AG09319 (cell line): ENCODE results near the gene MFAP5.
"Not testable (repeated sequence)": the region's sequence is repeated elsewhere in the genome, so short reads cannot be mapped to it uniquely, and the experiment has no call there.

Experiments used
- DNase-seq: peaks from one replicate; pipeline ENCODE4 v3.0.0-alpha.2; 2010; ENCODE audit warnings: low read depth; ENCODE audit errors: extremely low read depth
- CTCF ChIP-seq: IDR thresholded peaks from 2 replicates; pipeline ENCODE4 v1.5.1; 2011; ENCODE audit warnings: low read depth, mild to moderate bottlenecking, inconsistent platforms, low read length, moderate library complexity

The MFAP5 gene

GRCh38 chr12:8639936-8640335 is 22.7 kb downstream of the MFAP5 start:
- TF ChIP-seq CTCF, result no peak
- DNase-seq, result no peak

- no peak for TF ChIP-seq CTCF
- DNase-seq, result no peak
These were observed 23.7 kb downstream of the MFAP5 start for GRCh38 chr12:8638951-8639350.

DNA sequence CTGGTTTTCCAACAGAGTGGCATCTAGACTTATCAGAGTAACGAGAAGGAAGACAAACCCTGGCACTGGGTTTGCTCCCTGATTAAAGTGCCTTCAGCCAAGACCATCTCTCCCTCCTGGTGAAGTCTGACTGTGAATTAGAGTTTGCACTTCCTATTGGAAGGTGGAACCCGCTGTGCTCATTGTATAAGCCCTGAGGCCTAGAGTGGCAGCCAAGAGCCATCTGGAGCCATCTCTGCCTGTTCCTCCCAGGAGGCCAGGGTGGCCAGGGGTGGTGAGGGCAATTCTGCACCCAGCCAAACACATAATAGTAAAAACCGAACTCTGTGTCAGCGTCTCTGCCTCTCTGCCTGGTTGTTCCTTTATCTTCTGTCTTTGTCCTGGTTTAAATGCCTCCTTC is 25.0 kb downstream of the MFAP5 start:
- TF ChIP-seq CTCF, result no peak
- DNase-seq, result no peak

DNA sequence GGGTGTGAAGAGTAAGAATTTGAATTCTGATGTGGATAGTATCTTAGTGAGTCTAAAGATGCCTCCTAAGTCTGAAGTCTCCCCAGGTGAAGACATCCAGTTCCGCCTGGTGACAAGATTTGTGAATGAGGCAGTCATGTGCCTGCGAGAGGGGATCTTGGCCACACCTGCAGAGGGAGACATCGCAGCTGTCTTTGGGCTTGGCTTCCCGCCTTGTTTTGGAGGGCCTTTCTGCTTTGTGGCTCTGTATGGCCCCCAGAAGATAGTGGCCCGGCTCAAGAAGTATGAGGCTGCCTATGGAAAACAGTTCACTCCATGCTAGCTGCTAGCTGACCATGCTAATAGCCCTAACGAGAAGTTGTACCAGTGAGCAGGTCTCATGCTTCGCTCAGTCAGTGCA is 25.4 kb downstream of the MFAP5 start:
- DNase-seq, result no peak
- no peak for TF ChIP-seq CTCF

GRCh38 chr12:8636581-8636980 is 26.0 kb downstream of the MFAP5 start:
- TF ChIP-seq CTCF, result no peak
- no peak for DNase-seq

DNA sequence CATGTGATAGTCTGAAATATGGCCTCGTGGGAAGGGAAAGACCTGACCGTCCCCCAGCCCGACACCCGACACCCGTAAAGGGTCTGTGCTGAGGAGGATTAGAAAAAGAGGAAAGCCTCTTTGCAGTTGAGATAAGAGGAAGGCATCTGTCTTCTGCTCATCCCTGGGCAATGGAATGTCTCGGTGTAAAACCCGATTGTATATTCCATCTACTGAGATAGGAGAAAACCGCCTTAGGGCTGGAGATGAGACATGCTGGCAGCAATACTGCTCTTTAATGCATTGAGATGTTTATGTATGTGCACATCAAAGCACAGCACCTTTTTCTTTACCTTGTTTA is 26.6 kb downstream of the MFAP5 start:
- DNase-seq, result not testable (repeated sequence)

GRCh38 chr12:8635342-8636006 is 27.2 kb downstream of the MFAP5 start:
- DNase-seq, result not testable (repeated sequence)

DNA sequence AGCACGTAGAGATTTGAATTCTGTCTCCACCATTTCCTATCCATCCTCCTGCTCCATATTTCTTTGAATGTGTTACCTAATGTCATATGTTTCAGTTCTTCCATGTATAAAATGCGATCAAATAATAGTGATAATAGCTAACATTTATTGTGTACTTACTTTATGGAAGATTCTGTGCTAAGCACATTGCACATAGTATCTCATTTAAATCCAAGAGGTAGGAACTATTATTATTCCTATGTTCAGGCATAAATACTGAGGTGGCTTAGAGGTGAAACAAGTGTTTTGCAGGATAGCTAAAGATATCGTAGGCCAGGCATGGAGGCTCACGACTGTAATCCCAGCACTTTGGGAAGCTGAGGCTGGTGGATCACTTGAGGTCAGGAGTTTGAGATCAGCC is 32.5 kb downstream of the MFAP5 start:
- no peak for TF ChIP-seq CTCF
- no peak for DNase-seq

GRCh38 chr12:8629486-8630033 is 33.1 kb downstream of the MFAP5 start:
- no peak for DNase-seq
- TF ChIP-seq CTCF, result no peak
